Tibial nerve (tissue), 4 donors: ENCODE results near the gene HMCN1. TPM values are rescaled to one million over a fixed set of nuclear protein-coding genes. Genes with fewer than 3 reads are reported as not detected.
A peak's percentile ranks its signal among the peaks of the same experiment; 100 is the strongest.

Experiments
- DNase-seq, 2 donors: peaks; one replicate each; pipeline ENCODE4 v3.0.0-alpha.2; 2019; ENCODE audit warnings: low spot score in 2 of 2
- H3K27ac ChIP-seq, 4 donors: fragments of 200-600 bp; sonication (generic) in 3 of 4; one replicate each; pipeline ENCODE4 v1.5.1; 2017 to 2019; ENCODE audit warnings: mild to moderate bottlenecking in 1 of 4
- H3K27me3 ChIP-seq, 2 donors: fragments of 200-600 bp; sonication (generic) in 1 of 2; one replicate each; pipeline versions ENCODE4 v1.5.1 to v1.6.0; 2017 to 2019
- H3K36me3 ChIP-seq, 3 donors: fragments of 200-600 bp; sonication (generic); one replicate each; pipeline ENCODE4 v1.5.1; 2018 to 2019
- H3K4me1 ChIP-seq, 4 donors: fragments of 200-600 bp; sonication (generic) in 3 of 4; one replicate each; pipeline ENCODE4 v1.5.1; 2017 to 2019
- H3K4me3 ChIP-seq, 4 donors: fragments of 200-600 bp; sonication (generic) in 3 of 4; one replicate each; pipeline ENCODE4 v1.5.1; 2017 to 2019; ENCODE audit warnings: mild to moderate bottlenecking in 1 of 4, moderate library complexity in 1 of 4
- H3K9me3 ChIP-seq, 4 donors: fragments of 200-600 bp; sonication (generic) in 3 of 4; one replicate each; pipeline ENCODE4 v1.5.1; 2017 to 2019
- EP300 ChIP-seq, 2 donors: sonication (generic); formaldehyde crosslinking; IDR thresholded peaks; one replicate each; pipeline ENCODE4 v1.6.1; 2017; ENCODE audit warnings: antibody characterized with exemption in 2 of 2, mild to moderate bottlenecking in 1 of 2
- POLR2A ChIP-seq, 2 donors: fragments of 450-650 bp; IDR thresholded peaks; one replicate each; pipeline ENCODE4 v1.6.1; 2017; ENCODE audit warnings: antibody characterized with exemption in 2 of 2, mild to moderate bottlenecking in 2 of 2, moderate library complexity in 2 of 2
- WGBS, 2 donors: methylation state at CpG; one replicate each; pipeline ENCODE4 v1.1.5; 2018; 5-methylcytosine and 5-hydroxymethylcytosine counted together
- total RNA-seq, 4 donors: library from RNA; depleted of rRNA; stranded (reverse); fragments of >200 nt; gene quantifications; one replicate each; pipeline ENCODE4 v1.1.0, GENCODE V29; 2016
- TF ChIP-seq, protein P1 (sequence below), 5 experiments: fragments of 200-600 bp in 3 of 5; fragments of 450-650 bp in 2 of 5; sonication (generic) in 3 of 5; IDR thresholded peaks; one replicate each; pipeline ENCODE4 v1.5.1; 2016 to 2019; ENCODE audit warnings: antibody characterized with exemption in 5 of 5, mild to moderate bottlenecking in 3 of 5, moderate library complexity in 2 of 5

Gene HMCN1
- total RNA-seq, 4 donors from 2014 or later, result 2.1 to 13.3 (median 3.9) TPM

DNA sequence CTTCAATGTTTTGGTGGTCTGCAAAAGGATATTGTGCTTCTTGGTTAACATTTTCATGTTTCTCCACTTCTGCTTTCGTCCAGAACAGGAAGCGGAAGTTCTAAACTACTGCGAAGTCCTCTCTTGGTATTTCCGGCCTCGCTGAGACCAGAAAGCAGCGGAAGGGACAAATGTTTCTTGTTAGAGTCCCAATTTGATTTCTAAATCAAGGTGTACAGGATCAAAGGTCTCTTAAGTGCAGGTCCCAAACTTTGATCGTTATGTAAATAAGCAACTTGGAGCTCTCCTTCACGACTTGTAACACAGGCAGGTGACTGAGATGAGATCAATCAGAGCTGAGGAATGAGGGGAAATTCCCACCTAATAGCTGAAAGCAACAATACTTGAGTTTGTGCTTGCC is 40.1 kb upstream of the HMCN1 start:
- Histone ChIP-seq H3K27me3 (no peaks in the 10 kb centered on the region), H3K27ac (peak overlapping the region in 3 of 4 donors; percentile 12 to 54 (median 47)), H3K9me3 (no peaks in the 10 kb centered on the region), H3K4me1 (peaks cover 0 to 4% (median 0%) of the 10 kb centered on the region in 4 donors), H3K4me3 (peak overlapping the region in 2 of 4 donors; percentile 9 to 11), H3K36me3 (no peaks in the 10 kb centered on the region)
- WGBS, 2 donors, result 52% methylated on average over 8 of the region's 8 CpGs
- TF ChIP-seq, protein P1, sequence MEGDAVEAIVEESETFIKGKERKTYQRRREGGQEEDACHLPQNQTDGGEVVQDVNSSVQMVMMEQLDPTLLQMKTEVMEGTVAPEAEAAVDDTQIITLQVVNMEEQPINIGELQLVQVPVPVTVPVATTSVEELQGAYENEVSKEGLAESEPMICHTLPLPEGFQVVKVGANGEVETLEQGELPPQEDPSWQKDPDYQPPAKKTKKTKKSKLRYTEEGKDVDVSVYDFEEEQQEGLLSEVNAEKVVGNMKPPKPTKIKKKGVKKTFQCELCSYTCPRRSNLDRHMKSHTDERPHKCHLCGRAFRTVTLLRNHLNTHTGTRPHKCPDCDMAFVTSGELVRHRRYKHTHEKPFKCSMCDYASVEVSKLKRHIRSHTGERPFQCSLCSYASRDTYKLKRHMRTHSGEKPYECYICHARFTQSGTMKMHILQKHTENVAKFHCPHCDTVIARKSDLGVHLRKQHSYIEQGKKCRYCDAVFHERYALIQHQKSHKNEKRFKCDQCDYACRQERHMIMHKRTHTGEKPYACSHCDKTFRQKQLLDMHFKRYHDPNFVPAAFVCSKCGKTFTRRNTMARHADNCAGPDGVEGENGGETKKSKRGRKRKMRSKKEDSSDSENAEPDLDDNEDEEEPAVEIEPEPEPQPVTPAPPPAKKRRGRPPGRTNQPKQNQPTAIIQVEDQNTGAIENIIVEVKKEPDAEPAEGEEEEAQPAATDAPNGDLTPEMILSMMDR (IDR thresholded peaks at IDR 0.05), result no peak
- TF ChIP-seq EP300 (IDR thresholded peaks at IDR 0.05), result peak in 1 of 2 donors; percentile 50
- DNase-seq, result no peak

DNA sequence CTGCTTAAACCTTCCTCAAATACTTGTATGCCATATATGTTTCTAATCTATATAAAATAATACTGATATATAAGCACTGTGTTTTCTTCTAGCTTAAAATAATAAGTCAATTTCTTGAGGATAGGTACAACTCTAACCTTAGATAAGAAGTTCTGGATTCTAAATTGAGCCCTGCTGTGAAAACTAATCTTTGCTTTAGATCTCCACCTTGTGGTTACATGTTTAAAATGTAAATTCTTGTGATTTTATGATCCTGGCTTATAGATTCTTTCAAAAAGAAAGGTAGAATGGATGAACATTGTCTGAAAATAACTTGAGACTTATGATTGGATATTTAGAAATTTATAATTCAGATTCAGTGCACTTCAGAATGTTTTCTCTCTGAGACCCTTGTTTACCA is 38.9 kb upstream of the HMCN1 start:
- H3K4me3 ChIP-seq, result no peak overlapping the region
- no peak overlapping the region for H3K27ac ChIP-seq
- H3K9me3 ChIP-seq, result no peaks in the 10 kb centered on the region
- no peak for DNase-seq
- no peaks in the 10 kb centered on the region for H3K27me3 ChIP-seq
- no peak for TF ChIP-seq EP300 (IDR thresholded peaks at IDR 0.05)
- TF ChIP-seq, protein P1 (IDR thresholded peaks at IDR 0.05), result peak in 1 of 5 experiments; percentile 11
- H3K36me3 ChIP-seq, result no peaks in the 10 kb centered on the region
- peaks cover 0 to 4% (median 0%) of the 10 kb centered on the region in 4 donors for H3K4me1 ChIP-seq

DNA sequence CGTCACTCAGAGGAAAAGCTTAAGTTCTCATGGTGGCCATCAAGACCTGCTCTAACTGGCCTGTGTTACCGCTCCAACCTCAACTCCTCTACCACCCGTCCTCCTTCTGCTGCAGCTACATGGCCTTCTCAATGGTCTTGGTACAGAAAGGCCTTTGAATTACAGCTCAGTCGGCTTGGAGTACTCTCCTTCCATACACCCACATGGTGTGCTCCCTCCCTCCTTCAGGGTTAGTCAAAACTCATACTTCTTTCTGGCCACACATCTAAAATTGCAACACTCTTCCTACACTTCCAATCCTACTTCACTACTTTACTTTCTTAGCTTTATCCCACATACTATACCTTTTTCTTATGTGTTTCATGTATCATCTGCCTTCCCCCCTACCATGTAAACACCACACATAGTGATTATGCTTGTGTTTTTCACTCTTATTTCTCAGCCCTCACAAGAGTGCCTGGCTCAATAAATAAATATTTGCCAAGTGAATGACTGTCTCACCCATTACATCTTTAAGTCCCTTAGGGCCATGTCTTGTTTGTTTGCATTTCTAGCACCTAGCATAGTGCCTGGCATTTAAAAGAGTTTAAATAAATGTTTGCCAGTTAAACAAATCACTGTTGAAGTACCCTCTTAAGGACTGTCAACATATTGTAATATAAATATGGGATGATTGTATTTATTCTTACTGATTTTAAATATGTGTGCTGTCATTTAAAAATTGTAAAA is 37.6 kb upstream of the HMCN1 start:
- Histone ChIP-seq H3K27ac (no peak overlapping the region), H3K36me3 (no peaks in the 10 kb centered on the region), H3K27me3 (no peaks in the 10 kb centered on the region), H3K9me3 (no peaks in the 10 kb centered on the region), H3K4me3 (no peak overlapping the region), H3K4me1 (peaks cover 0 to 4% (median 0%) of the 10 kb centered on the region in 4 donors)
- no peak for DNase-seq
- WGBS, 2 donors, result 76 to 83% methylated on average over 4 of the region's 4 CpGs
- TF ChIP-seq POLR2A (IDR thresholded peaks at IDR 0.05) (no peak), EP300 (IDR thresholded peaks at IDR 0.05) (no peak)
- TF ChIP-seq, protein P1 (IDR thresholded peaks at IDR 0.05), result no peak

- Histone ChIP-seq H3K27ac (no peak overlapping the region), H3K4me3 (no peak overlapping the region), H3K27me3 (no peaks in the 10 kb centered on the region), H3K9me3 (no peaks in the 10 kb centered on the region), H3K4me1 (no peaks in the 10 kb centered on the region), H3K36me3 (no peaks in the 10 kb centered on the region)
- TF ChIP-seq, protein P1 (IDR thresholded peaks at IDR 0.05), result no peak
- TF ChIP-seq EP300 (IDR thresholded peaks at IDR 0.05), result no peak
- TF ChIP-seq POLR2A (IDR thresholded peaks at IDR 0.05), result no peak
- WGBS, 2 donors, result 61 to 68% methylated on average over 3 to 4 of the region's 4 CpGs
- no peak for DNase-seq
Measured at GRCh38 chr1:185699874-185700273, 34.3 kb upstream of the HMCN1 start.

DNA sequence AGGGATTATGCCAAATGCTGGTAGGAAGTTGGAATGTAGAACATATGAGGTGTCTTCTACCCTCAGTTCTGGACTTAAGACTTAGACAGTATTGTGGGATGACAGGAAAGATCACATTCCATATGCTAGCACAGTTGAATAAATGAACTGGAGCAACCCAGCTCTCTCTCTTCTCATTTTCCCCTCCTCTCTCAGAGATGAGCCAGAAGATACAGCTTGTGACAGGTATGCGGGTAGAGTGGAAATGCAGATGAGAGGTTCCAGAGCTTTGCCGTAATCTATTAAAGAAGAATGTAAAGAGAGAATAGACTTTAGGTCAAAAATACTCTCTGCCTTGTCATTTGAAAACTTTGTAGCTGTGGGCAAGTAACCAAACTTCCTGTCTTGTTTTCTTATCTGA is 32.5 kb upstream of the HMCN1 start:
- TF ChIP-seq POLR2A (IDR thresholded peaks at IDR 0.05), result no peak
- TF ChIP-seq, protein P1 (IDR thresholded peaks at IDR 0.05), result no peak
- no peak for TF ChIP-seq EP300 (IDR thresholded peaks at IDR 0.05)
- no peaks in the 10 kb centered on the region for H3K36me3 ChIP-seq
- H3K4me1 ChIP-seq, result no peaks in the 10 kb centered on the region
- no peaks in the 10 kb centered on the region for H3K27me3 ChIP-seq
- H3K9me3 ChIP-seq, result no peaks in the 10 kb centered on the region
- no peak for DNase-seq
- H3K4me3 ChIP-seq, result no peak overlapping the region
- 84 to 92% methylated on average over 2 of the region's 2 CpGs for whole genome bisulfite sequencing, 2 donors
- H3K27ac ChIP-seq, result no peak overlapping the region
